RWPE2 (cell line): Measurements from ENCODE around the gene MOCS1.

ENCODE experiments used
- ATAC-seq: fragments of 200-7000 bp; cut with Tn5 transposase; 3 replicates; pipeline ENCODE4 v1.9.1; 2021; ENCODE audit warnings: low read depth
- DNase-seq: peaks from one replicate; pipeline ENCODE4 v3.0.0-alpha.2; 2020; ENCODE audit warnings: low spot score
- H3K27ac ChIP-seq: fragments of 450-650 bp; 2 replicates; pipeline ENCODE4 v1.5.1; 2017; ENCODE audit warnings: mild to moderate bottlenecking; ENCODE audit not compliant: poor library complexity, severe bottlenecking
- H3K27me3 ChIP-seq: fragments of 250-450 bp; sonication (Bioruptor Pico); 2 replicates; pipeline ENCODE4 v1.5.1; 2021; ENCODE audit warnings: mild to moderate bottlenecking, moderate library complexity; ENCODE audit not compliant: insufficient read depth, poor library complexity, severe bottlenecking
- H3K36me3 ChIP-seq: fragments of 250-450 bp; sonication (Bioruptor Pico); 2 replicates; pipeline ENCODE4 v1.5.1; 2020; ENCODE audit warnings: low read depth, mild to moderate bottlenecking, moderate library complexity
- H3K4me1 ChIP-seq: fragments of 250-450 bp; sonication (Bioruptor Pico); 2 replicates; pipeline ENCODE4 v1.5.1; 2021; ENCODE audit warnings: mild to moderate bottlenecking, moderate library complexity; ENCODE audit not compliant: insufficient read depth, poor library complexity, severe bottlenecking
- H3K4me3 ChIP-seq: fragments of 250-450 bp; sonication (Bioruptor Pico); 2 replicates; pipeline ENCODE4 v1.5.1; 2021; ENCODE audit warnings: mild to moderate bottlenecking, moderate library complexity; ENCODE audit not compliant: severe bottlenecking
- H3K9me3 ChIP-seq: fragments of 250-450 bp; sonication (Bioruptor Pico); 2 replicates; pipeline ENCODE4 v1.5.1; 2021; ENCODE audit warnings: mild to moderate bottlenecking, moderate library complexity; ENCODE audit not compliant: severe bottlenecking
- TF ChIP-seq, protein P1 (sequence below): fragments of 450-650 bp; IDR thresholded peaks from one replicate; pipeline ENCODE4 v1.5.1; 2017; ENCODE audit warnings: mild to moderate bottlenecking, moderate library complexity; ENCODE audit not compliant: poor library complexity, severe bottlenecking

MOCS1 gene

DNA sequence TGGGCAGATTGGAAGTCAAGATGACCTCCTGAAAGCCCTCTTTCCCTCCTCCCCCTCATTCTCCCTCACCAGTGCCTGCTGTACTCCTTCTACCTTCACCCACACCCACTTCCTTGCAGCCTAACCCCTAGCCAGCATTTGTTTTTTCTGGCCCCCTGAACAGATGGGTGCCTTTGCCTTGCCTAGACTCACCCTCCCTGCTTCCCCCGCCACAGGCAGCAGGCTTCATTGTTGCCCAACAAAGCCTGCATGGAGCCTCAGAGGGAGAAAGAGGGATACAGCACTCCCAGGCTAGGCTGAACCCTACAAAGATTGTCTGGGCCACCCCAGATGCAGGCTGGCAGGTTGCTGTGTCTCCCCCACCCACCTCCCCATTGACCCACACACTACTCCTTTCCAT is 2.7 kb downstream of the MOCS1 start:
- Histone ChIP-seq H3K27ac (no peak overlapping the region), H3K27me3 (no peaks in the 10 kb centered on the region), H3K36me3 (no peaks in the 10 kb centered on the region), H3K4me3 (no peak overlapping the region), H3K4me1 (peaks cover 18% of the 10 kb centered on the region), H3K9me3 (peaks cover 2% of the 10 kb centered on the region)
- TF ChIP-seq, protein P1, sequence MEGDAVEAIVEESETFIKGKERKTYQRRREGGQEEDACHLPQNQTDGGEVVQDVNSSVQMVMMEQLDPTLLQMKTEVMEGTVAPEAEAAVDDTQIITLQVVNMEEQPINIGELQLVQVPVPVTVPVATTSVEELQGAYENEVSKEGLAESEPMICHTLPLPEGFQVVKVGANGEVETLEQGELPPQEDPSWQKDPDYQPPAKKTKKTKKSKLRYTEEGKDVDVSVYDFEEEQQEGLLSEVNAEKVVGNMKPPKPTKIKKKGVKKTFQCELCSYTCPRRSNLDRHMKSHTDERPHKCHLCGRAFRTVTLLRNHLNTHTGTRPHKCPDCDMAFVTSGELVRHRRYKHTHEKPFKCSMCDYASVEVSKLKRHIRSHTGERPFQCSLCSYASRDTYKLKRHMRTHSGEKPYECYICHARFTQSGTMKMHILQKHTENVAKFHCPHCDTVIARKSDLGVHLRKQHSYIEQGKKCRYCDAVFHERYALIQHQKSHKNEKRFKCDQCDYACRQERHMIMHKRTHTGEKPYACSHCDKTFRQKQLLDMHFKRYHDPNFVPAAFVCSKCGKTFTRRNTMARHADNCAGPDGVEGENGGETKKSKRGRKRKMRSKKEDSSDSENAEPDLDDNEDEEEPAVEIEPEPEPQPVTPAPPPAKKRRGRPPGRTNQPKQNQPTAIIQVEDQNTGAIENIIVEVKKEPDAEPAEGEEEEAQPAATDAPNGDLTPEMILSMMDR = no peak
- ATAC-seq (no peak), DNase-seq (no peak)

DNA sequence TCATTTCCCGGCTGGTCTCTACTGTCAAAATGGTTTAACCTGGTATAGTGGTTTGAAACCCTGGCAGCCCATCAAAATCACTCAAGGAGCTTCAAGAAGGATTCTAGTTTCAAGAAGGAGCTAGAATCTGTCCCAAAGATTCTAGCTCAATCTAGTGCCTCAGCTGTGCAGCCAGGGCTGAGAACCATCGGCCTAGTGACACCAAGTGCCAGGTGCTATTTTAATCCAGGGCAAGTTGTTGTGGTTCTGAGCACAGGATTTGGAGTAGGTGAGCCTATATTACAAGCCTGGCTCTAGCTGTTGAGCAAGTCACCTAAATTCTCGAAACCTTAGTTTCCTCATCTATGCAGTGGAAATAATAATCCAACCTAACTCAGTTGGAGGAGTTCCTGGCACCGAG is 3.7 kb downstream of the MOCS1 start:
- Histone ChIP-seq H3K4me1 (peaks cover 18% of the 10 kb centered on the region), H3K27ac (peak overlapping the region; percentile 14), H3K9me3 (peaks cover 2% of the 10 kb centered on the region), H3K27me3 (no peaks in the 10 kb centered on the region), H3K36me3 (no peaks in the 10 kb centered on the region), H3K4me3 (no peak overlapping the region)
- TF ChIP-seq, protein P1 = no peak
- ATAC-seq (no peak), DNase-seq (no peak)

DNA sequence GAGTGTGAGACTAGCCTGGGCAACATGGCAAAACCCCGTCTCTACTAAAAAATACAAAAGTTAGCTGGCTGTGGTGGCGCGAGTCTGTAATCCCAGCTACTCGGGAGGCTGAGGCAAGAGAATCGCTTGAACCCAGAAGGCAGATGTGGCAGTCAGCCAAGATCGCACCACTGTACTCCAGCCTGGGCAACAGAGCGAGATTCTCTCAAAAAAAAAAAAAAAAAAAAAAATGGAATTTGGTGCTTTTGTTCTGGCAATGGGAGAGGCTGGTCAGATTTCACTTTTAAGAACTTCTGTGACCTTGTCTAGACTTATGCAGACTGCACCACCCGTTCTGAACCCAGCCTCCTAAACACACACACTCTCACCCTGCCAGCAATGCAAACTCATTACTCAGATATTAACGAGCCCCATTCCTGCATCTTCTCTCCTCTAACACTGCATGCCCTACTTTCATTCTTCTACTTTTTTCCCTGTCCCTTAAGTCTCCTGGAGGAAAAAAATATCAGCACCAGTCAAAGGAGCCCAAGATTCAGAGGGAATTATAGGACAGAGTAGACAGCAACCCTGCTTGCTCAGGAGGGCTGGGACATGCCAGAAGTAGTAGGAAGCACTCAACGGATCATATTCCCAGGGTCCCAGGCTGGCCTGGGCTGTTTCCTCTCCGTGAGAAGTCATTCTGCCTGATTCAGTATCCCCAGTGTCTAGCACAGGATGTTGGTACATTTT is 4.4 kb downstream of the MOCS1 start:
- Histone ChIP-seq H3K27me3 (no peaks in the 10 kb centered on the region), H3K36me3 (no peaks in the 10 kb centered on the region), H3K4me1 (peaks cover 18% of the 10 kb centered on the region), H3K27ac (peak overlapping the region; percentile 14), H3K9me3 (peaks cover 2% of the 10 kb centered on the region), H3K4me3 (no peak overlapping the region)
- ATAC-seq (no peak), DNase-seq (no peak)
- TF ChIP-seq, protein P1 = no peak

DNA sequence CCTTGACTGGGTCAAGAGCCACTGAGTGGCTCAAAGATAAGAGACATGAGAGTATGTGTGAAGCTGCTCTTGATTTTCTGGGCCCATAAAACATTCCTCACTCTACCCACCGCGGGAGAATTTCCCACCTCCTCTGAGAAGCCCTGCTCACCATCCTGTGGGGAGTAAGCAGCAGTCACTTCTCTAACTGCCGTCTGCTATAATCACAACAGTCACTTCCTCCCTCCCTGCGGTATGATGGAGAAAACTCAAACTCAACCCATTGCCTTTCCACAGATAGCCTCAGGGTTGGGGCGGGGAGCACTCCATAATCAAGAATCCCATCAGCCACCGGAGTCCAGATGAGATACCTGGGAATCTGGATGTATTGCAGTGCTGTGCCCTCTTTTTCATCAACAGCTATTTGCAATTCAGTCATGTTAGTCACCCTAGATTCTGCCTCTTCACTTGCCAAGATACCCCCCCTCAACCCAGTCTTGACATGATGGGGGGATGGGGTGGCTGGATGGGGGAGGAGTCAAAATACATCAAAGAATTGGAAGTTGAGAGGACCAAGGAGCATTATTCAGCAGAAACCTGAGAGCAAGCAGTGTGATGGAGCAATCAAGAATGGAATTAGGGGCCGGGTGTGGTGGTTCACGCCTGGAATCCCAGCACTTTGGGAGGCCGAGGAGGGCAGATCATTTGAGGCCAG is 5.1 kb downstream of the MOCS1 start:
- no peaks in the 10 kb centered on the region for H3K27me3 ChIP-seq
- H3K4me3 ChIP-seq = no peak overlapping the region
- TF ChIP-seq, protein P1 = no peak
- no peaks in the 10 kb centered on the region for H3K36me3 ChIP-seq
- no peak for ATAC-seq
- H3K9me3 ChIP-seq = peaks cover 2% of the 10 kb centered on the region
- no peak for DNase-seq
- peaks cover 18% of the 10 kb centered on the region for H3K4me1 ChIP-seq
- no peak overlapping the region for H3K27ac ChIP-seq

DNA sequence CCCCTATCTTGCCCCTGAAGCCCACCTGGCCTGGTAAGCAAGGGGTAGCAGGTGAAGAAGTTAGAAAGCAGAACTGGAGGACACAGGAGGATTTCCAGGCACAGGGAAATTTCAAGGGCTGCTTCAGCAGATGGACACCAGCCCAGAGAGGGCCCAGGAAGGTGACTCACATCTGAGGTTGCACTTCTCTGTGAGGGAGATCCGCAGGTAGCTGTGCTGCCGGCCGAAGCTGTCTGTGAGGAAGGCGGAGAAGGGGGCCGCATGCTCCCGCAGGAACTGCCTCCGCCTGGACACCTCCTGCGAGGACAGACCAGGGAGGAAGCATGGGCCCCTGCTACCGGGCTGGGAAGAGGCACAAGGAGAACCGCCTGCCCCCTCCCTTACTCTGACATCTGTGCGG is 7.1 kb downstream of the MOCS1 start:
- Histone ChIP-seq H3K4me3 (no peak overlapping the region), H3K27ac (peak overlapping the region; percentile 48), H3K27me3 (no peaks in the 10 kb centered on the region), H3K36me3 (no peaks in the 10 kb centered on the region), H3K9me3 (peaks cover 2% of the 10 kb centered on the region), H3K4me1 (peaks cover 18% of the 10 kb centered on the region)
- TF ChIP-seq, protein P1 = no peak
- peak; percentile 90 for ATAC-seq
- DNase-seq = no peak
